HG03457 (cell line): Measurements from ENCODE around the gene GLYATL2.

ENCODE experiments used
- ATAC-seq: cut with Tn5 transposase; IDR thresholded peaks from one replicate; pipeline ENCODE4 v1.9.1; 2021; ENCODE audit warnings: moderate number of reproducible peaks; ENCODE audit not compliant: unreplicated experiment

The GLYATL2 gene

DNA sequence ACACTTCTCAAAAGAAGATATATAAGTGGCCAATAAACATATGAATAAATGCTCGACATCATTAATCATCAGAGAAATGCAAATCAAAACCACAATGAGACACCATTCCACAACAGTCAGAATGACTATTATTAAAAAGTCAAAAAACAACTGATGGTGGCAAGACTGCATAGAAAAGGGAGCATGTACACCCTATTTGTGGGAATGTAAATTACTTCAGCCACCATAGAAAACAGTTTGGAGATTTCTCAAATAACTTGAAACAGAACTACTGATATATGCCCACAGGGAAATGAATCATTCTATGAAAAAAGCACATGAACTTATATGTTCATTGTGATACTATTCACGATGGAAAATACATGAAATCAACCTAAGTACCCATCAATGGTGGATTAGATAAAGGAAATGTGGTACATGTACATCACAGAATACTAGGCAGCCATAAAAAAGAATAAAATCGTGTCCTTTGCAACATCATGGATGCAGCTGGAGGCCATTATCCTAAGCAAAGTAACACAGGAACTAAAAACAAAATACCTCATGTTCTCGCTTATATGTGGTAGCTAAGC, 42.4 kb downstream of the GLYATL2 start:
- ATAC-seq: no peak

DNA sequence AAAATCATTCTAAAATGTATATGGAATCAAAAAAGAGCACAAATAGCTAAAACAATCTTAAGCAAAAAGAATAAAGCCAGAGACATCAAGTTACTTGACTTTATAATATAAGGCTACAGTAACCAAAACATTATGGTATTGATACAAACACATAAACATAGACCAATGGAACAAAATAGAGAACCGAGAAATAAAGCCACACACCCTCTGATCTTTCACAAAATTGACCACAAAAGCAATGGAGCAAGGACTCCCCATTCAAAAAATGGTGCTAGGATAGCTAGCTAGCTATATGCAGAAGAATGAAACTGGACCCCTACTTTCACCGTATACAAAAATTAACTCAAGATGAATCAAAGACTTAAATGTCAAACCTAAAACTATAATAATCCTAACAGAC, 43.2 kb downstream of the GLYATL2 start:
- no peak for ATAC-seq

DNA sequence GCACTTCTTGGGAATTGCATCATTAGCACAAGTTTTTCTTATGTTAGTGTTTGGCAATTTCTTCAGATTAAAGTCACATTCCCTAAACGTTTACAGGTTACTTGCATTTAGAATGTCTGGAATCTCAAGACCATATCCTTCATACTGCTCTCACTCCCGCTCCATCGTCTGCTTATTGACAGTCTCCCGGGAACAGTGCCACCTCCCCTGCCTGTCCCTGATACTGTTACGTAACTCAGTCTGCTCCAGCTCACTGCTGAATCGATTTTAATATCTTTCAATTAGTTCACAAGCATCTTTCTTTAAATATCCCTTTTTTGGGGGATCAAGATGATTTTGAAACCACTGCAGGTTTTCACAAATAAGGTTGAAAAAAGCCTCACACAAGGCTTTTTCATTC, 48.2 kb downstream of the GLYATL2 start:
- ATAC-seq: no peak

DNA sequence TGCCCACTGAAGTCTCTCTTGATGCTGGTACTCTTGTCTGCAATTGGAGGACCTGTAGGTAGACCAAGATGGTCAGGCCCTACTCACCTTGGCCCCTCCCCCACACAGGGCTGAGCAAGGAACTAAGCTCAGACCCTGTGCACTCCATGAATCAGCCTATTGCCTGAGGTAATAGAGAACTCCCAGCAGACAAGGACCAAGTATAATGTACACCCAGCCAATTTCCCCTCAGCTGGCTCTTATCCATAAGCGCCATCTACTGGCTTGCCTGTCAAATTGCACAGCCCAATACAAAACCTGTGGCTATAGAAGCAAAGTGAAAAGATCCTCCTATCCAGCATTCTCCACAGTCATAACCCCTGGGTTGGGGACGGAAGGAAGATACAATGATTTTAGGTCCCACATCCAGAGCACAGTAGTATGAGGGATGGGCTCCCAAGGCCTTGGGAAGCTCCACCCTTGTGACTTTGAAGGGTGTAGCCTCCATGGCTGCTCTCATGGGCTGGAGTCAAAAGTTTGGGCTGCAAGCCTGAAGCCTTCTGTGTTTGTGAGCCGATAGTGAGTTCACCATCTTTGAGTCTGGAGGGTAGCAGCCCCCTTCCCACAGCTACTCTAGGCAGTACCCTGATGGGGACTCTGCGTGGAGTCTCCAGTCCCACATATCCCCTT, 56.0 kb downstream of the GLYATL2 start:
- ATAC-seq: peak; percentile 92

DNA sequence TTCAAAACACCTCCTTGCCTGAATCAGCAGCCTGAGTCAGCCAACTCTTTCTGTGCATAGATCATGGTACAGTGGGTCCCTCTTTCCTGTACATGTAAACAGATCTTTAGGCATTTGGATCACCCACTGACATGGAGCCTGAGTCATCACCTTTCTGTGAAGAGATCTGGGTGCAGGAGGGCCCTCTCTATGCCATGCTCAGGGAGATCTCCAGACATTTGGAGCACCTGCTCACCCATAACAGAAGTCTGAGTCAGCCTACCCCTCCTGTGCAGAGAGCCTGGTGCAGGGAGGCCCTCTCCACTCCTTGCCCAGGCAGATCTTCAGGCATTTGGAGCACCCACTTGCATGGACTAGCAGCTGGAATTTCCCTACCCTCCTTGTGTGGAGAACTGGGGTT, 56.6 kb downstream of the GLYATL2 start:
- no peak for ATAC-seq

DNA sequence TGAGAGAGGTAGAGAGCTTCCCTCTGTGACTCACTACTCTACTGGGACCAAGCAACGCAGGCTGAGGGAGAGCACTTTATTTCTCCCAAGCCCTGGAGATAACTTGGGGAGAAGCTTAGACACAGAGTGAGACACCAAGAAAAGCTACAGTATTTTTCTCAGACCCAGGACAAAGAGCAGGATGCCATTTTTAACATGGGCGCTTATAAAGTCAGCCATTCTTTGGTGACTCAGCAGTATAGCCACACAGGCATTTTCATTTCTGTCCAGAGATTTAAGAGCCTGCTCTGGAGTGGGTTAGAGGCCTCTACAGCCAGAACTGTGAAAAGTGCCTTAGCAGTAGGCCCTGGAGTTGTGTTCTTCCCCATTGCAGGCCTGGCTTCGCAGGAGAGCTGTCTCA, 57.8 kb downstream of the GLYATL2 start:
- no peak for ATAC-seq

DNA sequence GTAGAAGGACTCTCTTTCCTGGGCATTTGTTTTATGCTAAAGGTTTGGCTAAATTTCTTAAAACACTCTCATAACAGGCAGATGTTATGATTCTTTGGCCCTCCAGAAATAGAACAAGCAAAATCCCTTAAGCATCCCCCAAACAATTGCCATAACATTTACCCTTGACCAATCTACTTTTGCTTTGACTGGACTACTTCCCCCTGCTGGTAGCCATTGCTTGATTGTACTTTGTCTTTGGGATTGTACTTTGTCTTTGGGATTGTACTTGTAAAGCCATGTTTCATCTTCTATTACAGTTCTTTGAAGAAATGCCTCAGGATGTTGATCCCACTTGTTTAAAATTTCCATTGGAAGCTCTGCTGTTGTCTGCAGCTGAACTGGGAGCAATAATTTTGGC, 59.5 kb downstream of the GLYATL2 start:
- ATAC-seq: no peak
